GM21423 (cell line): Measurements from ENCODE around the gene DOK3.

Experiments used
- ATAC-seq: cut with Tn5 transposase; IDR thresholded peaks from one replicate; pipeline ENCODE4 v1.9.1; 2021; ENCODE audit warnings: mild to moderate bottlenecking, moderate library complexity; ENCODE audit not compliant: unreplicated experiment

DOK3 gene

DNA sequence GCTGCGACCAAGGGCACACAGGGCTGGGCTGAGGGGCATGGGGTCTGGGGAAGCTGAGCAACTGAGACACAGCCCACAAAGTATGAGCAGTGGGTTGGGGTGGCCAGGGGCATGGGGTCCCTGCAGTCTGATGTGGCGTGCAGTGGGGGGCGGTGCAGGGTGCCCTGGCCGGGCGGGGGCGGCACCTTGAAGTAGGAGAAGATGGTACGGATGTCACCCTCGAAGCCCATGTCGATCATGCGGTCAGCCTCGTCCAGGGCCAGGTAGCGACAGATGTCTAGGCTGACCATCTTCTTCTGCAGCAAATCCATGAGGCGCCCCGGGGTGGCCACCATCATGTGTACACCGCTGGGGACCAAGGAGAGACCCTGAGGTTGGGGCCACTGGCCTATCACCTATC, 3.9 kb upstream of the DOK3 start:
- ATAC-seq: no peak

DNA sequence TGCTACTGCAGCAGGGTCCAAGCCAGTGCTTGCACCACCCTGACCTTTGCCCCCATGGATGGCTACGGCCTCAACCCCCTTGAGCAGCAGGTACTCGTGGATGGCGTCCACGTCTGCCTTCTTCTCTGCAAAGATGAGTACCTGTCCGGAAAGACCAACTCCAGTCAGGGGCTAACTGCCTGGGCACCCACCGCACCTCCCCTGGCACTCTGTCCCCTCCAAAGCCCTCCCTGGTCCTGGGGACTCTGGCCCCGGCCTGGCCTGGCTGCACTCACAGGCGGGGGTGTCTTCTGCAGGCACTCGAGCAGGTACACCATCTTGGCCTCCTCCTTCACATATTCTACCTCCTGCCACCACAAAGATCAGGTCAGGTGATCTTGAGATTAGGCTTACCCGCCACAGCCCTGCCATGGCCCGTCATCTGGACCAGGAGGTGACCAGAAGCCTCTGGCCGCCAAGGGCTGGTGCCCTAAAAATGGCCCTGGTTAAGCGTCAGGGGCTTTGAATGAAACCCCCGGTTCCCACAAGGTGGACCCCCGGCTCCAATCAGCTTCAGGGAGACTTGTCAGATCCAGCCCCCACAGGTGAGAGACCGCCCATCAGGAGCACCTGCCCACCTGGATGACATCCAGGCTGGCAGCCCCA, 3.2 kb upstream of the DOK3 start:
- ATAC-seq: no peak

DNA sequence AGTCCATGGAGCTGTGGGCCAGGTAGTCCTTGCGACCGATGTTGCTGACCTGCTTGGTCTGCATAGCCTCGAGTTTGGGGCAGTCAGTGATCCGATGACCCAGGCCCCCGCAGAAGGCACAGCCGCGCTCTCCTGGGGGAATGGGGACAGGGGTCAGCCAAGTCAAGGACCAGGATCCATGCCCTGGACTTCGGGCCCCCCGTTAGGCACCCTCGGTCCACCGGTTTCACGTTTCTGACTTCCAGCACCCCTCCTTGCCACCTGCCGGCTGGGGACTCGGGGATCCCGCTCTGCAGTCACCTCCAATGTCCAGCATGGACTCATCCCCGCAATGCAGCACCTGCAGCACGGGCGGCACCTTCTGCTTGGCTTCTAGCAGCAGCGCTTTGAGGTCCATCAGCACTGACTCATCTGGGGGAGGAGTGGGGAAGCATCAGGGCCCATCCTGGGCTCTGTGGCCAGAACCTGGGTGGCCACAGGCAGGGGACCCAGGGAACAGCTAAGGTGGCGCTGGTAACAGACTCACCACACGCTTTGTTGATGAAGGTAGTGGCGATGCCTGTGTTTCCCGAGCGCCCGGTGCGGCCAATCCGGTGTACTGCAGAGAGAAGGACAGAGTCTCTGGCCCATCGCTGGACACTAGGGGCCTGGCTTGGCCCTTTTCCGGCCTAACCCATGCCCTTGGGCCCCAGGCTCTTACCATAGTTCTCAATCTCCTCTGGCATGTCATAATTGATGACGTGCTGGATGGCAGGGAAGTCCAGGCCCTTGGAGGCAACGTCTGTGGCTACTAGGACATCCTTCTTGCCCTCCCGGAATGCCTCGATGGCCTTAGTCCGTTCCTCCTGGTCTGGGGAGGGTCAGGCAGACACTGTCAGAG, 2.4 kb upstream of the DOK3 start:
- no peak for ATAC-seq

DNA sequence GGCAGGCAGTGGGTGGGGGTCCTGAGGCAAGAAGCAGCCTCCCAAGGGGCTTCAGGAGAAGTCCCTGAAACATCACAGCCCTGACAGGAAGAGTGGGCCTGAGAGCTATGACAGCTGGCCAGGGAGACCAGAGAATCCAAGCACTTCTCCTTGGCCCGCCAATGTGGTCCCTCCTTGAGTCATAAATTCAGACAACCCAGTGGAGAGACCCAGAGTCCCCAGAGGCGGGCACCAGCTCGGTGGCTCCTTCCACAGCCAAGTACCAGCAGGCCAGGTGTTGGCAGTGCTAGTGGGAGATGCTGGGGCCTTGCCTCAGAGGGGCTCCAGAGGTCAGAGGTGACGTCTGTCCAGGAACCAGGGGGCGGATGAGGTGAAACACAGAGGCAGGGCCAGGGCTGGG, 1.6 kb upstream of the DOK3 start:
- ATAC-seq: no peak

DNA sequence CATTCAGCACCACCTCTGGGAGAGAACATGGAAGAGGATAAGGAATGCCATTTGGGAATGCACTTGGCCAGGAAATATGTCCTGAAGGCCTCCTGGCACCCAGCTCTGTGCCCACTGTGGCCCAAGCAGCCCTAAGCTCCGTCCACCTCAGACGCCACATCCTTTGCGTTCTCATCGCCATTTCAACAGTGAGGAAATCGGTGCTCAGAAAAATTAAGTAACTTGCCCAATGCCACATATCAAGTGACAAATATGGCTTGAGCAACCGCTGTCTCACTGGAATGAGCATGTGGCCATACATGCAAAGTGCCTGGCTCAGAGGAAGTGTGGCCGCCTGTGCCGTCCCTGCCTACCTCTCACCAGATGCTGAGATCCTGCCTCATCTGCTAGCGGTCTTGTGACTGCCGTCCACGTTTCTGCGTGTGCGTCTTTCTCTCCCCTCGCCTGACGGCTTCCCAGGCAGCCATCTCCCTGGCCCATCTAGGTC, 984 bp upstream of the DOK3 start:
- ATAC-seq: peak; percentile 40

DNA sequence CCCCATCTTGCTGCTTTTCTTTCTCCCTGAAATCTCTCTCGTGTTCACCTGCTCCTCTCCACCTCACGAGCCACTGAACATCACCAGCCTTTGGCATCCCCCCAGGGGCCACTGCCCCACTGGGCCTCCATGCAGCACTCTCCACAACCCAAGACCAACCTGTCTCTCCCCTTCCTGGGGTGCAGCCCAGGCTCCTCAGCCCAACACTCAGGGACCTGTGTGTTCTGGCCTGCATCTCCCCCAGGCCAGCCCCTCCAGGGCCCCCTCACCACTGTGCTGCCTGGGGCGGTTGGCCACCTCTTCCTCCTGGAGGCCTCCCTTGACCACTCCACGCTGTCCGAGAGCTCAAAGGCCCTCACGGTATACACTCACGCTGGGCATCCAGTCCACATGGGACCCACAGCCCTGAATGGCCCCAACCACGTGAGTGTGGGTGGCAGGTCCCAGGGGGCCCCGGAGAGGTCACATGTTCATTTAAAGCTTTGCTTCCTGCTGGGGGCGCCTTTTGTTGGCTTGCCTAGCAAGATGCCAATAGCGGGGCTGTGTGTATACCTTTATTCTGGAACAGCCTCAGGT, 453 bp upstream of the DOK3 start:
- ATAC-seq: peak; percentile 40

DNA sequence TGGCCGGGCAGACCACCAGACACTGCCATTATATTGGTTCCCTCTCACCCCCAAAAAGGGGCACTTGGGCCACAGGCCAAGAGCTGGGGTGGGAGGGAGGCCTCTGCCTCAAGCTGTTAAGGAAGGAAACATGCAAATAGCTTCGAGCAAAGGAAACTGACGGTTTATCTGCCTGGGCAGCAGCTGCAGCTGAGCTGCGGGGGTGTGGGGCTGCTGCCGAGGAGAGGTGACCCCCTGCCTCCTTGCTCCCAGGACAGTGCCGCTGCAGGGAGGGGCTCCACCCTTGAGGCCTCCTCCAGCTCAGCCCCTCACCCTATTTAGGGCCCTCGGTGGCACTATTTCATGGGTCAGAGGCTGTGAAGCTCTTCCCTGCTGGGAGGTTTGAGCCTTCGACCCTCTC, 789 bp downstream of the DOK3 start:
- no peak for ATAC-seq

DNA sequence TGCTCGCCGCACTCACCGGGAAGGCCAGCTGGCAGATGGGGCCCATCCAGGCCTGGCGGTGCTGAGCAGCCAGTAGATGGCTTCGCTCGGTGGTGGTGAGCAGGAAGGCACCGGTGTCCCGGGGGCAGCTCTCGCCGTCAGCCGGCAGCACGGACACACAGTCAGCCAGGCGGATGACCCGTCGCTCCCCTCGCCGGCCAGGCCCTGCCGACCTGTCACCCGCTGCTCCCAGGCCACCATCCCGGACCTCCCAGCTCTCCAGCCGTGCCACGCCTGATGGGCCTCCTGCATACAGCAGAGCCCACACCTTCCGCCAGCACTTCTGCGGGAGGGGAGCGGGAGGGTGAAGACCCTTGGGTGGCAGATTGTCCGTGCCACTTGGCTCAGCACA, 1.4 kb downstream of the DOK3 start:
- no peak for ATAC-seq

DNA sequence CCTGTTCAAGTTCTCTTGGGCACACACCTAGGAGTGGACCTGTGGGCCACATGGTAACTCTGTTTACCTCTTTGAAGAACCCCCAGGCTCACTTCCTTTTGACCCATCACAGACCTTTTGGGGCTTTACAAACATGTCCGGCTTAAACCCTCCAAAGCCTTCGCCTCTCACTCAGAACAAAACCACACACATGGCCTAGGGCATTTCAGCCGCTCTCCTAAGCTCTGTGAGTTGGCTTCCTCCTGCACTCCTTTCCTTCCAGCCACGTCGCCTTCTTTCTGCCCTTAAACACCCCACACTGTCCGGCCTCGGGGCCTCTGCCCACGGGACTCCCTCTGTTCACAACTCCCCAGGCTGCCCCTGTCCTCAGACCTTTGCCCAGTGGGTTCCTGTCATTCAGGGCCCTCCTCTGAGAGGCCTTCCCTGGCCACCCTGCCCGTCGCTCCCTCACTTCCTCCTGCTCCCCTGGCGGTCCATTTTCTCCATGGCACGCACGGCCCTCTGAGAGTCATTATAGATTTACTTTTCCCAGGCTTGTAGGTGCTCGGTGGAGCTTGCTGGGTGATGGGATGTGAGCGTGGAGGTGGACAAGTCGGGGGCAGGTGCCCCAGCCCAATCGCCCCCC, 1.9 kb downstream of the DOK3 start:
- no peak for ATAC-seq

DNA sequence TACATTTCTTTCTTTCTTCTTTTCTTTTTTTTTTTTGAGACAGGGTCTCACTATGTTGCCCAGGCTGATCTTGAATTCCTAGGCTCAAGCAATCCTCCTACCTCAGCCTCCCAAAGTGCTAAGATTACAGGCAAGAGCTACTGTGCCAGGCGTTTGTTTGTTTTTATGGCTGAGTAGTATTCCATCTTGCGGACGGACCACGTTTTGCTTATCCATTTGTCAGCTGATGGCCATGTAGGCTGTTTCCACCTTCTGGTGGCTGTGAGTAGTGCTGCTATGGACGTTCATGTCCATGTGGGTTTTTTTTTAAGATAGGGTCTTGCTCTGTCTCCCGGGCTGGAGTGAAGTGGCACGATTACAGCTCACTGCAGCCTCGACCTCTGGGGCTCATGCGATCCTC, 2.5 kb downstream of the DOK3 start:
- ATAC-seq: no peak

DNA sequence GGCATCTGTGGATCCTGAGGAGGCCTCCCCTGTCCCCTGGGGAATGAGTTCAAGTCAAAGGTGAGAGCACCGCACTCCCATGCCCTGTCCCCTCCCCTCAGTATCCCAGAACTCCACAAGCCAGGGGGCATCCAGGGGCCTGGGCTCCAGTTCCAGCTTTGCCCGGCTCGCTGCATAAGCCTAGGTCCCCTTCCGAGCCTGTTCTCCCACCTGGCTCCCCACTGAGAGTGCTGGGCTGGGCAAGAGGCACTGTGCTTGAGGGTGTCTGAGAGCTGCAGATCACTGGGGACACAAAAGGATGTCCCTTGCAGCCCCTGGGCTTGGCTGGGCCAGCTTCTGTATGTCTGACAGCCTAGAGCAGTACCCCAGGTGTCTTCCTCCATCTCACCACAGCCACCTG, 4.6 kb downstream of the DOK3 start:
- no peak for ATAC-seq

DNA sequence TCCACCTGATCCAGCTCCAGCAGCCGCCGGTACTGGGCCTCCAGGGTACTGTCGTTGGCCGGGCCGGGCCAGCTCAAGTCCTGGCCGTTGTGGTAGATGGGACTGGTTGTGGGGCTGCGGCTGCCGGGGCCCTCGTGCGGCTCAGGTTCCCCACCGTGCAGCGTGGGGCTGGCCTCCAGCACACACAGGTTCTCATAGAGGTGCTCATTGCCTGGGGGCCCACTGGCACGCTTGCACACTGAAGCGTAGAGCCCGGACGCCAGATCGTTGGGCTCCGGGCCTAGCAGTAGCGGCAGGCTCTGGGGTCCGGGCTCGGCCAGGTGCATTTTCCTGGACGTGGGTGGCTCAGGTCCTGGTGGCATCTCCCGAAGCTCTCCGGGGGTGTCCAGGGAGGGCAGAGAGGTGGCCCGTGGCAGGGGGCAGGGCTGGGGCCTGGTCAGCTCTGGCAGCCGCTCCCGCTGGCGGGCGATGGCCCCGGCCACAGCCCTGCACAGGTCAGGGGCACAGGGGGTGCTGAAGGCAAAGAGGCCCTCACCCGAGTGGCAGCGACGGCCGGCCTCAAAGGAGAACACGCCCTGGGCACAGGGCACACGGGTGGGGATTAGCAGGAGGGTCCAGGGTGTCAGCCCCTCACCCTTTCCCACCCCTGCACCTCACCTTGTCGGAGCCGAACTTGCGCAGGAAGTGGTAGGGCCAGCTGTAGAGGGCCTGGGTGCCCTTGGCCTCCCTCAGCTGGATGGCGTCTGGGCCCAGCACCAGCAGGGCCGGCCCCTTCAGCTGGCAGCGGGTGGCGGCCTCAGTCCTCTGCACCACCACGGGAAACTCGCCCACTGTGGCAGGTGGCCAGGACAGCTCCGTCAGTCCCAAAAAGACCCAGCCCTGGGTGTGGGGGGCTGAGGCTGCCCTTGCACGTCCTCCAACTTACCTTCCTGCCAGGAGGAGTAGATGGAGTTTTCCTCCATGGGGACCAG, 5.3 kb downstream of the DOK3 start:
- no peak for ATAC-seq

DNA sequence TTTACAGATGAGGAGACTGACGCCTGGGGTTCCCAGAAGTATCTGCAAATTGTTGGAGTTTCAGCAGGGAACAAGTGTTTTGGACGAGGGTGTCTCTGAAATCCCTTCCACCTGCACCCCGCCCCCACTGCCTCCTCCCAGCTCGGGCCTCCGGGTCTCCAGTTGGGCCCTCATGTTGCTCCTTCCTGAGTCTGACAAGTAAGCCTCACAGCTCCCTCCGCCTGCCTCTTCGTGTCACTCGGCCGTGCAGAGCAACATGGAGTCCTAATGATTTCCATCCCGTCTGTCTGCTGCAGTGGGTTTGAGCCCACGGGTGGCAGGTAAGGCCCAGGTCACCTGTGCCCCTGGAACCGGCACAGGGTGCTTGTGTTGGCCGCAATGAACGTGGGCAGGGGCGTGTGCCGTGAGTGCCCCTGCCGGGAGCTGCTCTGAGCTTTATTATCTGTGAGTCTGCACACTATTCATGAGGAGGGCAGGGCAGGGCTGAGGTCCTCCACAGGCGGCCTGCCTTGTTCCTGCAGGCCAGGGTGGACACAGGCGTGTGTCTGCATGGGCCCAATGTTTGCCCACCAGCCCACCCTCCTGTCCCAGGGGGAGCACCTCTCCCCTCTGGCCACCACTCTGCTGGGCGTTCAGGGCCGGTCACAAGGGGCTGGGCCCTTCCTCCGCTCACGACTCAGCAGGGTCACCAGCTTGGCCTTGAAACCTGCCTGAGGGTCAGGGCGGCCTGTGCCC, 6.1 kb downstream of the DOK3 start:
- no peak for ATAC-seq

DNA sequence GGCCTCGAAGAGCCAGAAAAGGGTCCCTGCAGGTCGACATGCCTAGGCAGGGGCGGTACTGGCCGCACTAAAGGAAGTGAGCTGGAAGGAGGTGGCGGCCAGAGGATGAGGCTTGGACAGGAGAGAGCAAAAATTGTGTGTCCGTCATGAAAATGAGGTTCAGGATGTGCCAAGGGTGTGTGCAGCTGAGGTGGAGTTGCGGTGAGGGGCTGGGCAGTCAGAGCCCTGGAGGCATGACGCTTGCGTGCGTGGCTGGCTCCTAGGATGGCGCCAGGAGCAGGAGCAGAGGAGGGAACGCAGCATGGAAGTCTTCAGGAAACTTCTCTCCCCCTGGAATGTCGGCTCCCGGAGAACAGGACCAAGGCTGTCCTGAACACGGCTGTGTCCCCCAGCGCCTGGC, 6.7 kb downstream of the DOK3 start:
- no peak for ATAC-seq

DNA sequence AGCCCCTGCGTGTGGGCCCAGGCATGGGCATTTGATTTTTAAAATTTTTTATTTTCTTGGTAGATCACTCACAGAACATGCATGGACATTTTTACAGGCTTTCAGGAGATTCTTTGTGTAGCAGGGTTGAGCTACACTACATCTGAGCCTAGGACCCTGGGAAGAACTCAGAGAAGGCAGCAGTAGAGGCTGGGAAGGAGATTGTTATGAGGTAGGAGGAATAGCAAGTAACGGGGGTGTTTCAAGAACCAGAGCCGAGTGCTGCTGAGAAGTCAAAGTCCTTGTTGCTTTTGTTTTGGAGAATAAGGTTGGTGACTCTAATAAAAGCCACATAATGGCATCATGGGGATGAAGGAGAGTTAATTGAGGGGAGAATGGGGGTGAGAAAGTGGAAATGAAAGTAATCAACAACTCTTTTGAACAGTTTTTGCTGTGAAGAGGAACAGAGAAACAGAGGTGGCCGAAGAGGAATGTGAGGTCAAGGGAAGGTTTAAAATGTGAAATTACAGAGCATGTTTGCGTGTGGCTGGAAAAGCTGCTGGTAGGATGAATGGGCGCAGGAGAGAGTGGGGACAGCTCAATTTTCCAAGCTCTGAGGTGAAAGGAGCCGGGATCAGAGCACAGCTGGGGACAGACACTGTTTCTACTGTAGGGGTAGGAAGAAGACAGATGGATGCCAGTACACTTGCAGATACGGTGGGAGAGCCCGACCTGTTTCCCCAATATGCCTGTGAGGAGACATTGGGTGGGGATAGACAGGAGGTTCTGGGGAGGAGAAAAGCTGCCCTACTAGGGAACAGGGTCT, 7.5 kb downstream of the DOK3 start:
- peak; percentile 26 for ATAC-seq

DNA sequence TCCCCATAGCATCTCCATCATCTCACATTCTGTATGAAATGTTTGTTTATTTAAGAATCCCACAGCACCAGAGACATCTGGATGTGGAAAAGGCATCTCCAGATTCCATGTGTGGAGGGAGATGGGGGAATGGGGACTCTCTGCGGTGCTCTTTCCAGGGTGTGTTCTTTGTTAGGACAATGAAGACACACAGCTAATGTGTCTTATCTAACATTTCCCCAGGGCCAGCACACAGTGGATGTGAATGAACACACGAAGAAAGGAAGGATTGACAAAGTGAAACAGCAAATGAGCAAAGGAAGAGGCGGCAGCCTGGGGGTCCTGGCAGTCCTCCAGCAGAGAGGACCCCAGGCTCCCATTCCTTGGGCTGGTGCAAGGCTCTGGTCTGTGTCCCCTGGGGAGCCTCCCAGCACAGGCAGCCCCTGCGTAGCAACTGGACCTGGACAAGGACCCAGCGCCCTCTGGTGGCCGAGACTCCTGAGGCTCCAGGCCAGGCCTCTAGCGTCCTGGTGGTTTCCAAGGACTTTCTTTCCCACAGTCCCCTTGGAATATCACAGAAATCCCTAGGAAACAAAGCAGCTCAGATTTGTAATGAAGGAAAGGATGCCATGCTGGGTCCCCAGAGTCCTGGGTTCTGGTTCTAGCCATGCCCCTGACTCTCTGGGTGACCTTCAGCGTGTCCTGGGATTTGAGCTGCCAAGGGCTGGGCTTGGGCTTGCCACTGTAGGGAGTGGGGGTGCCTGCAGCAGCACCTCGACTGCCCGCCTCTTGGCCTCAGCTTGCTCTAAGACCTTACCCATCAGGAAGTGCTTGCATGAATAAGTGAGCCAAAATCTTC, 8.7 kb downstream of the DOK3 start:
- ATAC-seq: no peak

DNA sequence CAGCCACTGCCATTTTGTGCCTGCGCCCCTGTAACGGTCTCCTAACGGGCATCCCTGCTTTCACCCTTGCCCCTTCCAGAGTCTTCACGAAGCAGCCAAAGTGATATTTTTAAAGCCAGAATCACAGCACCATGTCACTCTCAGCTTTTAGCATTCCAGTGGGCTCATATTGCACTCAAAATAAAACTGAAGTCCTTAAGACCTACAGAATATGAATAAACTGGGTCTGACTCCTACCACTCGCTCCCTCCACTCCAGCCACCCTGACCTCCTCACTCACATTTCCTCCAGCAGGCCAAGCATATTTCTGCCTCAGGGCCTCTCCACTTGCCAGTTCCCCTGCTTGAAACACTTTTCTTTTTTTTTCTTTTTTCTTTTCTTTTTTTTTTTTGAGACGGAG, 9.8 kb downstream of the DOK3 start:
- no peak for ATAC-seq
